Fibroblast of skin of abdomen (primary cell): ENCODE results near the gene BCAR1. TPM values are rescaled to one million over a fixed set of nuclear protein-coding genes. Genes with fewer than 3 reads are reported as not detected.
"Not testable (repeated sequence)": the region's sequence is repeated elsewhere in the genome, so short reads cannot be mapped to it uniquely, and the experiment has no call there.

Experiments
- DNase-seq: peaks from one replicate; pipeline ENCODE4 v3.0.0-alpha.2; 2013
- polyA plus RNA-seq, 2 experiments: library from polyadenylated mRNA; unstranded; fragments of 120-200 nt; gene quantifications; one replicate each; pipeline ENCODE4 v1.2.1, GENCODE V29; 2013; ENCODE audit not compliant: insufficient read length in 2 of 2

Gene BCAR1
- polyA plus RNA-seq (2013, experiment 1 of 2; ENCODE audit: insufficient read length): 94.7 TPM
- 95.8 TPM for polyA plus RNA-seq (2013, experiment 2 of 2; ENCODE audit: insufficient read length)

GRCh38 chr16:75251280-75252048 is at the start of gene BCAR1:
Gene BCAR1 (minus strand): TSS chr16:75251624. CDS start chr16:75251482, 142 bp downstream.
- DNase-seq: peak; percentile 91

- no peak for DNase-seq
Observed at GRCh38 chr16:75298267-75298666, 46.8 kb upstream of the BCAR1 start.

- DNase-seq: no peak
Observed at GRCh38 chr16:75296606-75297005, 45.2 kb upstream of the BCAR1 start.

DNA sequence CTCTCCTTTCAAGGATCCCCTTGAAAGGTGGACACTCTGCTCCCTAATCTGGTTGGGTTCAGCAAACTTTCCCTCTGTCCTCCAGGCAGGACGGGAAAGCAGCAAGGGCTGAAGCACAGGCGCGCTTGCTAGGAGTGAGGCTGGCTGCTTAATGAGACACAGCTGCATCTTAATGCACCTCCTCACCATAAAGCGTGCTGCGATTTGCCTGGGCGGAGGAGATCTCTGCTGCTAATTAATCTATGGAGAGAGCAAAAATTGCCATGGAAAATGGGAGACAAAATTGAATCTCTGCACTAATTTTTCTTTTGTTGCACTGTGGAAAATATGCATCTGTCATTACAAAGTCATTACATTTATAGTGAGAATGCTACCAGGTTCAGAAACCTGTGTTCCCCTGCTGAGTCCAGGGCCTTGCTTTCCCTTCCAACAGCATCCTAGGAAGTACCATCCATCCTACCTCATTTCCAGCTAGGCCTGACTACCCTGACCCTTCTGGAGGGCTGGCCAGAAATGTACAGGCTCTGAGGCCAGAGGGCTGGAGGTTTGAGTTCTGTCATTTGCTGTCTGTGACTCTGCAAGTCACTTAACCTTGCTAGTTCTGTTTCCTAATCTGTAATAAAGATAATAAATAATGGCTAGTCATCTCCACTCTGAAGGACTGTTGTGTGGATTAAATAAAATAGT is 43.5 kb upstream of the BCAR1 start:
- peak; percentile 61 for DNase-seq

GRCh38 chr16:75293772-75294171 is 42.3 kb upstream of the BCAR1 start:
- no peak for DNase-seq

- DNase-seq: no peak
Observed at GRCh38 chr16:75293173-75293572, 41.7 kb upstream of the BCAR1 start.

DNA sequence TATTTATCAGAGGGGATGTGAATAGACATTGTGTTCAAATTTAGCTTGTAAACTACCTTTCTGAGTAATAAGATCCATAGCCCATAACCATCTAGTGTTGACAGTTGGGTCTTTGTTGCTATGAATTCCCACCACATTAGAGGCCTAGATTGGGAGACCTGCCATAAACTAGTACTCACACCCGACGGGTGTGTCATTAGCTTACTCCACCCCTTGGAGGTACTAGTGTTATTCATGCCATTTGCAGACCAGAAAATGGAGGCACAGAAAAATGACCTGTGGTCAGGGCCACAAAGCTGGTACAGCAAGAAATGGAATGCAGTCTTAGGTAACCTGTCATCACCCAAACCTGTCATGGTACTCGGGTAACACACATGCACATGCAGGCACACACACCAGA is 41.3 kb upstream of the BCAR1 start:
- no peak for DNase-seq

GRCh38 chr16:75289189-75289588 is 37.8 kb upstream of the BCAR1 start:
- no peak for DNase-seq

DNA sequence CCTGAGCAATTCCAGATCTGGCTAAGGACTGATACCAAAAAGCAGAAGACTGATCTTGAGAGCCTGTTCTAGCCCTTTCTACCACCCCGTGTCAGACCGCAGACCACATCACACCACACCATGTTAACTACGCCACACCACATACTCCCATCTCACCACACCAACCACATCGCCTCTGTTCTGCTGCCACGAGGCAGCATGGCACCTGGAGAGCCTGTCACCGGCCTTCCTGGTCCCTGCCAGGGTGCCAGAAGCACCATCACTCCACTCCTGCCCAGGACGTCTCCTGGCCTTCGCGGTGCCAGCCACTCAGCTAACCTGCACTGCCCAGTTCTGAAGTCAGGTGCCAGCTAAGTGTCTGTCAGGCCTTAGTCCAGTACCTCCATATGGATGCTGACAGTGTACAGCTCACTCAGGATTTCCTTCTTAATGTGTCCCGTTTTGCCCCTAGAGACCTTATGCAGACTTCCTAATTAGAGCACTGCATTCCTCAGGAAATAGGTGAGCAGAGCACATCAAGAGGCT is 37.2 kb upstream of the BCAR1 start:
- no peak for DNase-seq

- no peak for DNase-seq
Observed at GRCh38 chr16:75288181-75288580, 36.8 kb upstream of the BCAR1 start.

GRCh38 chr16:75287708-75288107 is 36.3 kb upstream of the BCAR1 start:
- DNase-seq: no peak

DNA sequence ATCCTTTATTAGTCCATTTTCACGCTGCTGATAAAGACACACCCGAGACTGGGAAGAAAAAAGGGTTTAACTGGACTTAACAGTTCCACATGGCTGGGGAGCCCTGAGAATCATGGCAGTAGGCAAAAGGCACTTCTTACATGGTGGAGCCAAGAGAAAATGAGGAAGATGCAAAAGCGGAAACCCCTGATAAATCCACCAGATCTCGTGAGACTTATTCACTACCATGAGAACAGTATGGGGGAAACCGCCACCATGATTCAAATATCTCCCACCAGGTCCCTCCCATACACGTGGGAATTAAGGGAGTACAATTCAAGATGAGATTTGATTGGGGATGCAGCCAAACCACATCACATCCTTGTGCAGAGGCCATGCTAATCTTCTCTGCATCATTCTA is 35.0 kb upstream of the BCAR1 start:
- DNase-seq: no peak

DNA sequence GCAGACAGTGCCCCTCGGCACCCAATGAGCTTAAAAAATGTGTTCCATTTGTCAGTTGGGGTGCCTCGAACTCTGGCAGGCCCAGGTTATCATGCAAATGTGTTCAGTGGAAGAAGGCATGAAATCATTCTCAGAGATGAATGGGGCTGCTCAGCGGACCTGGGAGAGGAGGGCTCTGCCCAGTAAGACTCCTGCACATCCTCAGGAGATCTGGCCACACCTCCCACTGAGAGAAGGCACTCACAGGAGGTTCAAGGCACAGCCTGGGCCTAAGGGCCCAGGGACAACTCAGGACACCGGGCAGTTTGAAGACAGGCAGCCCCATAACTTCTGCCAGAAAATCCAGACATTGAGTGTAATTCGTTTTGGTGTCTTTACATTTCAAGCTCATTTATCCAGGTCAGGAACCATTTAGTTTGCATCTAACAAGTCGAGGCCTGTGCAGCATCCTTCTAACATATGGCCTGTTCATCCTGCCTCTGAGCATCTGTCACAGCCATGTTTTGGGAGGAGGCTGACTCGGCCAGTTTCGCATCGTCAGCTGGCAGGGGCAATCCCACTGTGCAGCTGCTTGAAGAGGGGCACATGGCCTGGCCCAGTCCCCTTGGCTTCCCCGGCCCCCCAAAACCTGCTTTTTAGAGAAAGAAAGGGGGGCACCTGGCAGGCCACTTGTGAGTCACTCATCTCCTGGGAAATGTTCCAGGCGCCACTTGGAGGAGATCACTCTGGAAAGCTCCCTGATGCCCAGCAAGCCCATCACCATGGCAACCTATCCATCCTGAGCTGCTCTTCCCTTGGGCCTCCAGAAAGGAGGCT is 31.2 kb upstream of the BCAR1 start:
- peak; percentile 48 for DNase-seq

- DNase-seq: no peak
Observed at GRCh38 chr16:75281826-75282225, 30.4 kb upstream of the BCAR1 start.

DNA sequence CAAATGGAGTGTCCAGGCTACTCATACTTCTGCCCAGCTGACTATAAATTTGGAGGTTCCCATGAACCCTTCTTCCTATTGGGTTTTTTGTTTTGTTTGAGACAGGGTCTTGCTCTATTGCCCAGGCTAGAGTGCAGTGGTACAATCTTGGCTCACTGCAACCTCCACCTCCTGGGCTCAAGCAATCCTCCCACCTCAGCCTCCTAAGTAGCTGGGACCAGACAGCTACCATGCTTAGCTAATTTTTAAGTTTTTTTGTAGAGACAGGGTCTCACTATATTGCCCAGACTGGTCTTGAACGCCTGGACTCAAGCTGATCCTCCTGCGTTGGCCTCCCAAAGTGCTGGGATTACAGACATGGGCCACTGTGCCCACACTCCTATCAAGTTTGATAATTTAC is 29.6 kb upstream of the BCAR1 start:
- DNase-seq: not testable (repeated sequence)

DNA sequence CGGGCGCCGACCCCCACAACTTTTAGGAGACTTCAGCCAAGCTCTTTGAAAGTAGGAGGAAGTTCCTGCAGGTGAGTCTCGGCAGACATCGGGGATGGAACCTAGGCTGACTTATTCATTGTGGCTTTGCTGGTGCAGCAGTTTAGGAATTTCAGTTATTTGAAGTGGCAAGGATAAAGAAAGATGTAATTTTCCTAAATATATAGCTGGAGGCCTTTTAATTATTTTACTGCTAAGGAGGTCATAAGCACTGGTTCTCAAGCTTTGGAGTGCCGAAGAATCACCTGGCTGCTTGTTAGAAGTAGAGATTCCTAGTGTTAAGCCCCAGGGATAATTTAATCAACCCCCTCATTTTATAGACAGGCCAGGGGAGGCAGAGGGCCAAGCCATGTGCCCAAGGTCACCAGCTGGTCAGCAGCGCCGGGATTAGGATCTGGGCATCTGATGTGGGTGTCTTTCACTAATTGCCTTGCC is 28.9 kb upstream of the BCAR1 start:
- no peak for DNase-seq

DNA sequence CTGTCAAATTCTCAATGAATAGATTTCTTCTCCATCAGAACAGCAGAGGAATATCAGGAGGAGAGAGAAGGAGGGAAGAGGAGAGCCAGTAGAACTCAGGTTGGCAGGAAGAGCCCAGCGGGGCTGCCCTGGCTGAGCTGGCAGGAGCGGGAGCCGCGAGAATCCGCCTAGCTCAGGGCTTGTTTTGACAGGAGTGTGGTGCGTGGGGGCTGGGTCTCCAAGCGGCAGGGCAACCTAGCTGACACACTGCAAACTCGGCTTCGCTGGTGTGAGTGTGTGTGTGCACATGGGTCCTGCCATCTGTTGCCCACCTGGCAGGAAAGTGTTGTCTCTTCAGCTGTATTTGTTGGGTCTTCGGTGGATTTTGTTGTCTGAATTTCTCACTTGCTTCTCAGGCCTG is 27.9 kb upstream of the BCAR1 start:
- DNase-seq: no peak

DNA sequence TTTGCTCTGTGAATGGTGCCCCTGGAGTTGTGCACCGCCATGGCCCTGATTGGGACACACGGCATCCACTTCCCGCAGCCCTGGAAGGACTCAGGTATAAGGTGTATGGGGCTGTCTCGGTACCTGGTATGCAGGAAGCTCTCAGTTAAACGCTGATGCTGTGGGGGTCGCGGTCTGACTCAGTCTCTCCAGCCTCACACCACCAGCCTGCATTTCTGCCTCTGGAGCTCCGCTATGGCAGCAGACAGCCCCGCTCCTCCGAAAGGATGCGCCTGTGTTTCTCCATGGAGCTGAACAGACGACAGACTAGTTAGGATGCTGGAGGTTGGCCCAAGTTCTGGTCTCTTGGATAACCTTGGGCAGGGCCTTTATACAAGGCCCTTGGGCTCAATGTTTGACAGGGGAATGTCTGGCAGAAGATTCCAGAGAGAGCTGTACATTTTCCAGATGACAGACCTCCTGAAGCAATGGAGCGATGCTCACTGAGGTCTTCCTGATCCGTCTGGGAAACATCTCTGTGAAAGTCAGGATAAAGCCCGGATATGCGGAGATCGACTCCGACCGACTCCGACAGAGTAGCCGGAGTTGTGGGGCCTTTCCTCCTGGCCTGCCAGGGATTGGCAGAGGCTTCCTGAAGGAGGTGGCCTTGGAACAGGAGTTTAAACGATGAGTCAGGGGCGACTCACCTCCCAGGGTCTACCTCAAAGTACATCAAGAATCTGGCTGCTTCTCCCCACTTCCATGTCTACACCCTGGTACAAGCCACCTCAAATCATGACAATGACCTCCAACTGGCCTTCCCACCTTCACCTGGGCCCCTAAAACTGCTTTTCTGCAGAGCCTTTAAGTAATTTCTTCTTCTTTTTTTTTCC is 21.9 kb upstream of the BCAR1 start:
- DNase-seq: peak; percentile 61

GRCh38 chr16:75272629-75273028 is 21.2 kb upstream of the BCAR1 start:
- not testable (repeated sequence) for DNase-seq

DNA sequence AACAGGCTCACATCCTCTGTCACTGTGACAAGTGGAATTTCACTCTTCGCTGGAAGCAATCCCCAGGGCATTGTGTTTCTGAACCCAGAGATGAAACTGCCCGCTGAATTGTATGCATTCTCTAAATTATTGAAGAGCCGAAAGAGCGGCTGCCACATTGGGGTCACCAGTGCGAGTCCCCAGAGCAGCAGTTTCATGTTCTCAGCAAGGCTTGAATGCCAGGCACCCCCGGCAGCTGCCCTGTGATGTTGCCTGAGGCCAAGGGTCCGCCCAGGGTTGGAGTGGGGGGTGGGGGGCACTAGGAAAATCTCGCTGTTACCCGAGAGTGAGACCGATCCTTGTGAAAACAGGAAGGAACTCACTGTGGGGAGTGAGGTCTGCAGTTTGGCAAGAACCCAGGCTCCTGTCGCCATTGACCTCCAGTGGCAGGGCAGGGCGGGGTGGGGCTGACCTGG is 20.7 kb upstream of the BCAR1 start:
- no peak for DNase-seq

DNA sequence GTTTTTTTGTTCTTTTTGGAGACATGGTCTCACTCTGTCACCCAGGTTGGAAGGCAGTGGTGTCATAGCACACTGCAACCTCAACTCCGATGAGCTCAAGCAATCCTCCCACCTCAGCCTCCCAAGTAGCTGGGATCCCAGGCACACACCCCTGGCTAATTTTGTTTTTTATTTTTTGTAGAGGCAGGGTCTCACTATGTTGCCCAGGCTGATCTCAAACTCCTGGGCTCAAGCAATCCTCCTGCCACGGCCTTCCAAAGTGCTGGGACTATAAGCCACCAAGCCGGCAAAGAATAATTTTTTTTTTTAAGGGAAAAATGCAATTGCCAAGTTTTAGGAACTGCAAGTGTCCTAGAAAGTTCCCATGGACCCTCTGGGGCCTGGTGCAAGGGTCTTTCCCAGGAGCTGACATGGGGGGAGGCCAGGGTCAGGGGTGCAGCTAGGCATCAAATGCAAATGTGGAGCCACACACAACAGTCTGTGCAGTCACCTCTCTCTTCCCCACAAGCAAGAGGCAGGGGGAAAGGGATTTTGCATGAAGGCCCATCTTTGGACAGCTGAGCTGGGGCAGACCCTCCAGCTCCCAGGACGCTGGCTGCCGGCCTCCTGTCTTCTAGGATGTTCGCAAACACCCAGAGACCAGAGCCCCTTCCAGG is 20.1 kb upstream of the BCAR1 start:
- no peak for DNase-seq
